SU-DHL-6 (cell line): ENCODE results near the gene POPDC2.

Experiments used
- CTCF ChIP-seq: fragments of 200-600 bp; sonication (generic); IDR thresholded peaks from one replicate; pipeline ENCODE4 v1.5.1; 2017; ENCODE audit warnings: antibody characterized with exemption, mild to moderate bottlenecking, low read length, moderate library complexity; ENCODE audit not compliant: insufficient read depth, poor library complexity, severe bottlenecking
- EZH2phosphoT487 ChIP-seq: fragments of 200-600 bp; sonication (generic), shearing (Covaris generic); conservative IDR thresholded peaks from 2 replicates; pipeline ENCODE4 v1.6.1; 2018; ENCODE audit warnings: mild to moderate bottlenecking, antibody characterized with exemption, low read length, moderate library complexity, mixed read lengths

DNA sequence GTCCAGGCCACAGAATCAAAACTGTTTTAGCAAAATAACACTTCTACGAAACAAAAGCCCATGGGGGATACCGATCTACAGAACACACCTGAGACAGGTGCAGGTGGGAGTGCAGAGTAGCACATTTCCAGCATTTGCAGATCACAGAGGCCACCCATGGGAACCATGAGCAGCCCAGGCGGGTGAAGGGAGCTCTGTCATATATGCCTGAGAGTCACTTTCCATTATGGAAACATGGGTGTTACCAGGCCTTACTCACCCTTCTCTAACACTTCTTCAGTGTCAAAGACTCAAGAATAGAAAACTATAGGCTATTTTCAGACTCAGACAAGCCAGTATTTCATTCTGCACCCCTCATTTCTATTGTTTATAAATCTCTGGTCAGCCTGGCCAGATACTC is 59.2 kb downstream of the POPDC2 start:
- TF ChIP-seq CTCF (no peak), EZH2phosphoT487 (no peak)
